ENCODE results near the gene SPATA17.

The SPATA17 gene

GRCh38 chr1:217627431-217627830 is 3.7 kb upstream of the SPATA17 start:
- no peak for TF ChIP-seq CTCF (conservative IDR thresholded peaks at IDR 0.05; ENCODE audit: low read depth)
- POLR2A ChIA-PET (ENCODE audit: low non-redundant PET): no interaction called here

GRCh38 chr1:217642455-217642854 is 11.3 kb downstream of the SPATA17 start:
- no peak overlapping the region for H3K27ac ChIP-seq
- DNase-seq (ENCODE audit: low spot score): no peak
- POLR2A ChIA-PET (ENCODE audit: low non-redundant PET): no interaction called here
- CTCF ChIA-PET: no interaction called here
- no peak for TF ChIP-seq CTCF (conservative IDR thresholded peaks at IDR 0.05; ENCODE audit: low read depth)

More at GRCh38 chr1:217627431-217627830, 3.7 kb upstream of the SPATA17 start:
- no peak for DNase-seq (ENCODE audit: low spot score)
- no peak overlapping the region for H3K27ac ChIP-seq
- CTCF ChIA-PET: no interaction called here

DNA sequence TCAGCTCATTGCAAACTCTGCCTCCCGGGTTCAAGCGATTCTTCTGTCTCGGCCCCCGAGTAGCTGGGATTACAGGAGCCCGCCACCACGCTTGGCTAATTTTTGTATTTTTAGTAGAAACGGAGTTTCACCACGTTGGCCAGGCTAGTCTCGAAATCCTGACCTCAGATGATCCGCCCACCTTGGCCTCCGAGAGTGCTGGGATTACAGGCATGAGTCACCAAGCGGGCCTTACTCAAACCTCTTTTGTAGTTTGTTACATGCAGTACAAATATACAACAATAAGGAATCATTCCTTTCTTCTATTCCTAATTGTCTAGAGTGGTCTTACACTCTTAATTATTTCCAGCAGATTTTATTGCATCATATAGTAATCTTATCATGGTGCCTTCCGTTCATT is 16.6 kb downstream of the SPATA17 start:
- no peak overlapping the region for H3K27ac ChIP-seq
- CTCF ChIA-PET: no interaction called here
- TF ChIP-seq CTCF (conservative IDR thresholded peaks at IDR 0.05; ENCODE audit: low read depth): no peak
- POLR2A ChIA-PET (ENCODE audit: low non-redundant PET): no interaction called here
- no peak for DNase-seq (ENCODE audit: low spot score)

- POLR2A ChIA-PET (ENCODE audit: low non-redundant PET): no interaction called here
- H3K27ac ChIP-seq: no peak overlapping the region
- TF ChIP-seq CTCF (conservative IDR thresholded peaks at IDR 0.05; ENCODE audit: low read depth): no peak
- DNase-seq (ENCODE audit: low spot score): no peak
- CTCF ChIA-PET: no interaction called here
Measured at GRCh38 chr1:217650674-217651073, 19.5 kb downstream of the SPATA17 start.

- ChIA-PET CTCF (interaction anchor here (0.6 to 0.9 kb wide), 4 partner anchors 101 to 631 kb away, joined by 3 to 7 read pairs (median 4); no protein-coding TSS in a partner anchor), POLR2A (ENCODE audit: low non-redundant PET) (interaction anchor here (0.6 to 1.0 kb wide), 2 partner anchors 30 to 526 kb away, joined by 3 read pairs; partner anchors contain the start of genes GPATCH2 and SPATA17)
- TF ChIP-seq CTCF (conservative IDR thresholded peaks at IDR 0.05; ENCODE audit: low read depth): peak; percentile 43; the same call in 1 of the 2 replicates
- DNase-seq (ENCODE audit: low spot score): peak; percentile 92
- H3K27ac ChIP-seq: no peak overlapping the region
Measured at GRCh38 chr1:217660353-217661062, 29.4 kb downstream of the SPATA17 start.

DNA sequence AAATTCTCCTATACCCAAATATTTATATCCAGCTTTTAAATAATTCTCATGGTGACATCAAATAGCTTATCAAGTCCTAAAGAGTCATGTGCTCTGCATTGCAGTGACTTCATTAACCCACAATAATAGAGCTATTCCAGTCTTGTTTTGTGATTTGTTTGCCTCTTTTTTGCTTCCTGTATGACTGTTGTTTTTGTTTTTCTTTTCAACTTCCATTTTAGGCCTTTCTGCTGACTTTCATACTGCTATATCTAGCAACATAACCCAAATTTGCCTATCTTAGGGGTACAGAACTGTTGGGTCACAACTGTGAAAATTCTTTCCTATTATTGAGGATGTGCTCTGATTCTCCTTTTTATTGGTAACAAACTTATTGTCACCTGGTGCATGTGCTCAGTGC is 30.3 kb downstream of the SPATA17 start:
- POLR2A ChIA-PET (ENCODE audit: low non-redundant PET): no interaction called here
- DNase-seq (ENCODE audit: low spot score): no peak
- CTCF ChIA-PET: no interaction called here
- H3K27ac ChIP-seq: no peak overlapping the region
- no peak for TF ChIP-seq CTCF (conservative IDR thresholded peaks at IDR 0.05; ENCODE audit: low read depth)
